ENCODE measurements around the gene GNG7.

- TF ChIP-seq ELF4 (IDR thresholded peaks at IDR 0.05) (no peak), L3MBTL2 (conservative IDR thresholded peaks at IDR 0.05) (no peak), FOXM1 (IDR thresholded peaks at IDR 0.05; ENCODE audit: borderline replicate concordance) (no peak), SUZ12 (IDR thresholded peaks at IDR 0.05) (no peak), TARDBP (IDR thresholded peaks at IDR 0.05) (no peak), HDGF (IDR thresholded peaks at IDR 0.05; ENCODE audit: borderline replicate concordance) (no peak), ARNT (IDR thresholded peaks at IDR 0.05) (no peak), FOXK2 (IDR thresholded peaks at IDR 0.05) (no peak), BHLHE40 (IDR thresholded peaks at IDR 0.05; ENCODE audit: borderline replicate concordance) (no peak), SP1 (IDR thresholded peaks at IDR 0.05) (no peak), FOXA1 (IDR thresholded peaks at IDR 0.05) (no peak), NFRKB (IDR thresholded peaks at IDR 0.05) (no peak)
- TF ChIP-seq, protein P1, sequence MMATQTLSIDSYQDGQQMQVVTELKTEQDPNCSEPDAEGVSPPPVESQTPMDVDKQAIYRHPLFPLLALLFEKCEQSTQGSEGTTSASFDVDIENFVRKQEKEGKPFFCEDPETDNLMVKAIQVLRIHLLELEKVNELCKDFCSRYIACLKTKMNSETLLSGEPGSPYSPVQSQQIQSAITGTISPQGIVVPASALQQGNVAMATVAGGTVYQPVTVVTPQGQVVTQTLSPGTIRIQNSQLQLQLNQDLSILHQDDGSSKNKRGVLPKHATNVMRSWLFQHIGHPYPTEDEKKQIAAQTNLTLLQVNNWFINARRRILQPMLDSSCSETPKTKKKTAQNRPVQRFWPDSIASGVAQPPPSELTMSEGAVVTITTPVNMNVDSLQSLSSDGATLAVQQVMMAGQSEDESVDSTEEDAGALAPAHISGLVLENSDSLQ (IDR thresholded peaks at IDR 0.05): no peak
These were observed 93.9 kb downstream of the GNG7 start for GRCh38 chr19:2608602-2608922.
